ENCODE data around the gene NIPBL.

NIPBL gene

GRCh38 chr5:36876965-36877666, 547 bp downstream of the NIPBL start:
- peak overlapping the region; percentile 80 for H3K27ac Mint-ChIP-seq
- no peaks in the 10 kb centered on the region for H3K27me3 Mint-ChIP-seq (ENCODE audit: low read depth, poor library complexity)
- no peaks in the 10 kb centered on the region for H3K9me3 Mint-ChIP-seq
- peaks cover 67% of the 10 kb centered on the region for H3K4me1 Mint-ChIP-seq
- no peak for TF ChIP-seq CTCF (IDR thresholded peaks at IDR 0.05)
- H3K4me3 Mint-ChIP-seq, result peak overlapping the region; percentile 92
- peak; percentile 70 for DNase-seq
- H3K36me3 Mint-ChIP-seq (ENCODE audit: low read depth), result peaks cover 6% of the 10 kb centered on the region

- Mint-ChIP-seq H3K4me3 (peak overlapping the region; percentile 92), H3K27me3 (ENCODE audit: low read depth, poor library complexity) (no peaks in the 10 kb centered on the region), H3K27ac (peak overlapping the region; percentile 80), H3K36me3 (ENCODE audit: low read depth) (no peaks in the 10 kb centered on the region), H3K4me1 (peaks cover 62% of the 10 kb centered on the region), H3K9me3 (no peaks in the 10 kb centered on the region)
- no peak for TF ChIP-seq CTCF (IDR thresholded peaks at IDR 0.05)
- no peak for DNase-seq
These were observed 1.3 kb downstream of the NIPBL start for GRCh38 chr5:36877667-36878391.

GRCh38 chr5:36878392-36879082, 2.0 kb downstream of the NIPBL start:
- Mint-ChIP-seq H3K4me3 (peak overlapping the region; percentile 92), H3K9me3 (no peaks in the 10 kb centered on the region), H3K36me3 (ENCODE audit: low read depth) (no peaks in the 10 kb centered on the region), H3K27ac (peak overlapping the region; percentile 80), H3K27me3 (ENCODE audit: low read depth, poor library complexity) (no peaks in the 10 kb centered on the region), H3K4me1 (peaks cover 55% of the 10 kb centered on the region)
- no peak for TF ChIP-seq CTCF (IDR thresholded peaks at IDR 0.05)
- DNase-seq, result peak; percentile 72

DNA sequence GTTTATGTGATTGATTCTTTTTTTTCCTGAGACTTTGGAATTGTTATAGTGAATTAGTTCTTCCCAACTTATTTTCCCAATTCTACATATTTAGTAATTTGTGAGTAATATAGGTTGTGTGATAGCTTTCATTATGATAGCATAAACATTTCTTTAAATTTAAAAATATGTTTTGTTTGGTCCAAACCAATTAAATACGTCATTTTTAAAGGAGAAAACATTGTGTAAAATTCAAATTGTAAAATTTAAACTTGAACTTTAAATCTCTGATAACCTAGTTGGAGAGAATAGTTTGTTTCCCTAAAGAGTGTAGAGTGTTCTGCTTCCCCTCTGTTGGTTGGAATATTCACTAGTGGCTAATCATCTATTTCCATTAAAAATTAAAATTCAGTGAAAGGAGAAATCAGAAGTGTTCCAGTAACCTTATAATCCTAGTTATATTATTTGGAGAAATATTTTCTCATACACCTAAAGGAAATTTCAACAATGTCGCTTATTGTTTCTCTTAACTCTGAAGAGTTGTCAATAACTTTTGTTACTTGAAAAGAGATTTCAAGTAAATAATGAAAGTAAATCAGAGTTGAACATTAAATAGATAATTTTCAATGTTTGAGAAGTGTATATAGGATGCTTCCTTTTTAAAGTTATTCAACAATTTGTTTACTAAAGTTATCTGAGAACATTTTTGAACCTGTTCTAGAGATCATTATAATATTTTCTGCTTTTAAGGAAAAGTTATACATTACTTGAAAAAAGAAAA, 2.9 kb downstream of the NIPBL start:
- no peaks in the 10 kb centered on the region for H3K9me3 Mint-ChIP-seq
- peak overlapping the region; percentile 57 for H3K27ac Mint-ChIP-seq
- no peaks in the 10 kb centered on the region for H3K27me3 Mint-ChIP-seq (ENCODE audit: low read depth, poor library complexity)
- peaks cover 46% of the 10 kb centered on the region for H3K4me1 Mint-ChIP-seq
- peak overlapping the region; percentile 92 for H3K4me3 Mint-ChIP-seq
- peaks cover 5% of the 10 kb centered on the region for H3K36me3 Mint-ChIP-seq (ENCODE audit: low read depth)
- DNase-seq, result no peak
- TF ChIP-seq CTCF (IDR thresholded peaks at IDR 0.05), result no peak

DNA sequence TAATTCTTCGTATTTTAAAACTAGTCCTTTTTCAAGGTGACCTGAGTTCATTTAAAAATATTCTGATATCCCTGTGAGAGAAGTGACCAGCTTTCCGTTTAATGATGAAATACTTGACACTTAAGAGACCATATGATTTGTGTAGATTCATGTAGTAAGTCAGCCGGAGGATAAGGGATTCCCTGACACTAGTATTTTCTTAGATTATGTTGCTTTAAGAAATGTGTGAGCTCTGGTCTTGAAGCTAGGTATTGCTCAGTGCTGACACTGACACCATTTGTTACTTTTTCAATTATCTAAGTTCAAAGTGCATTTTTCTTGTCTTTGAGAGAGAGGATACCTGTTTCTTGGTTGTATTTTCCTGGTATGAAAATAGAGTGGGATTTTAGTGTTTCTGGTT, 4.2 kb downstream of the NIPBL start:
- Mint-ChIP-seq H3K4me3 (peak overlapping the region; percentile 35), H3K9me3 (no peaks in the 10 kb centered on the region), H3K27me3 (ENCODE audit: low read depth, poor library complexity) (no peaks in the 10 kb centered on the region), H3K36me3 (ENCODE audit: low read depth) (peaks cover 18% of the 10 kb centered on the region), H3K4me1 (peaks cover 37% of the 10 kb centered on the region), H3K27ac (no peak overlapping the region)
- no peak for DNase-seq
- TF ChIP-seq CTCF (IDR thresholded peaks at IDR 0.05), result no peak
